ENCODE data around the gene RAI1.
"Not testable (repeated sequence)": the region's sequence is repeated elsewhere in the genome, so short reads cannot be mapped to it uniquely, and the experiment has no call there.

RAI1 gene

GRCh38 chr17:17668775-17669579, 12.3 kb upstream of the RAI1 start:
- H3K27ac Mint-ChIP-seq, result no peak overlapping the region
- peaks cover 14% of the 10 kb centered on the region for H3K4me1 Mint-ChIP-seq (ENCODE audit: low read depth)

GRCh38 chr17:17669580-17670235, 11.6 kb upstream of the RAI1 start:
- Mint-ChIP-seq H3K4me3 (no peak overlapping the region), H3K9me3 (no peaks in the 10 kb centered on the region), H3K36me3 (ENCODE audit: low read depth) (no peaks in the 10 kb centered on the region), H3K27me3 (peaks cover 10% of the 10 kb centered on the region), H3K27ac (no peak overlapping the region), H3K4me1 (ENCODE audit: low read depth) (peaks cover 14% of the 10 kb centered on the region)
- intact Hi-C loops (cut with micrococcal nuclease), result no loop called here

More at GRCh38 chr17:17668775-17669579, 12.3 kb upstream of the RAI1 start:
- no peaks in the 10 kb centered on the region for H3K9me3 Mint-ChIP-seq
- H3K36me3 Mint-ChIP-seq (ENCODE audit: low read depth), result no peaks in the 10 kb centered on the region
- H3K4me3 Mint-ChIP-seq, result no peak overlapping the region
- peaks cover 12% of the 10 kb centered on the region for H3K27me3 Mint-ChIP-seq
- intact Hi-C loops (cut with micrococcal nuclease), result no loop called here

- Mint-ChIP-seq H3K4me3 (no peak overlapping the region), H3K4me1 (ENCODE audit: low read depth) (peaks cover 14% of the 10 kb centered on the region), H3K9me3 (no peaks in the 10 kb centered on the region), H3K27ac (no peak overlapping the region), H3K36me3 (ENCODE audit: low read depth) (no peaks in the 10 kb centered on the region), H3K27me3 (peaks cover 9% of the 10 kb centered on the region)
- intact Hi-C loops (cut with micrococcal nuclease), result no loop called here
Observed at GRCh38 chr17:17670701-17671305, 10.5 kb upstream of the RAI1 start.

GRCh38 chr17:17671369-17672129, 9.7 kb upstream of the RAI1 start:
- peaks cover 21% of the 10 kb centered on the region for H3K4me1 Mint-ChIP-seq (ENCODE audit: low read depth)
- H3K9me3 Mint-ChIP-seq, result no peaks in the 10 kb centered on the region
- H3K4me3 Mint-ChIP-seq, result no peak overlapping the region
- H3K27me3 Mint-ChIP-seq, result peaks cover 13% of the 10 kb centered on the region
- no peak overlapping the region for H3K27ac Mint-ChIP-seq
- intact Hi-C loops (cut with micrococcal nuclease), result no loop called here
- no peaks in the 10 kb centered on the region for H3K36me3 Mint-ChIP-seq (ENCODE audit: low read depth)

- intact Hi-C loops (cut with micrococcal nuclease), result no loop called here
- H3K9me3 Mint-ChIP-seq, result no peaks in the 10 kb centered on the region
- peaks cover 23% of the 10 kb centered on the region for H3K4me1 Mint-ChIP-seq (ENCODE audit: low read depth)
- no peaks in the 10 kb centered on the region for H3K36me3 Mint-ChIP-seq (ENCODE audit: low read depth)
- H3K27ac Mint-ChIP-seq, result no peak overlapping the region
- H3K4me3 Mint-ChIP-seq, result no peak overlapping the region
- H3K27me3 Mint-ChIP-seq, result peaks cover 10% of the 10 kb centered on the region
Observed at GRCh38 chr17:17672453-17673368, 8.5 kb upstream of the RAI1 start.

GRCh38 chr17:17675416-17675815, 5.8 kb upstream of the RAI1 start:
- Mint-ChIP-seq H3K27me3 (peaks cover 15% of the 10 kb centered on the region), H3K9me3 (no peaks in the 10 kb centered on the region), H3K27ac (no peak overlapping the region), H3K4me1 (ENCODE audit: low read depth) (peaks cover 23% of the 10 kb centered on the region), H3K4me3 (no peak overlapping the region), H3K36me3 (ENCODE audit: low read depth) (no peaks in the 10 kb centered on the region)
- intact Hi-C loops (cut with micrococcal nuclease), result no loop called here

- H3K9me3 Mint-ChIP-seq, result no peaks in the 10 kb centered on the region
- intact Hi-C loops (cut with micrococcal nuclease), result no loop called here
- H3K27ac Mint-ChIP-seq, result no peak overlapping the region
- no peaks in the 10 kb centered on the region for H3K36me3 Mint-ChIP-seq (ENCODE audit: low read depth)
- peaks cover 19% of the 10 kb centered on the region for H3K27me3 Mint-ChIP-seq
- no peak overlapping the region for H3K4me3 Mint-ChIP-seq
- H3K4me1 Mint-ChIP-seq (ENCODE audit: low read depth), result peaks cover 28% of the 10 kb centered on the region
Observed at GRCh38 chr17:17675925-17676534, 5.2 kb upstream of the RAI1 start.

- intact Hi-C loops (cut with micrococcal nuclease), result no loop called here
- peaks cover 1% of the 10 kb centered on the region for H3K36me3 Mint-ChIP-seq (ENCODE audit: low read depth)
- peaks cover 16% of the 10 kb centered on the region for H3K27me3 Mint-ChIP-seq
- no peaks in the 10 kb centered on the region for H3K9me3 Mint-ChIP-seq
- H3K27ac Mint-ChIP-seq, result no peak overlapping the region
- peaks cover 28% of the 10 kb centered on the region for H3K4me1 Mint-ChIP-seq (ENCODE audit: low read depth)
- H3K4me3 Mint-ChIP-seq, result no peak overlapping the region
Observed at GRCh38 chr17:17676752-17677151, 4.5 kb upstream of the RAI1 start.

- H3K4me1 Mint-ChIP-seq (ENCODE audit: low read depth), result peaks cover 24% of the 10 kb centered on the region
- no peak overlapping the region for H3K27ac Mint-ChIP-seq
- peaks cover 7% of the 10 kb centered on the region for H3K36me3 Mint-ChIP-seq (ENCODE audit: low read depth)
Observed at GRCh38 chr17:17677299-17678040, 3.8 kb upstream of the RAI1 start.

GRCh38 chr17:17678063-17678699, 3.1 kb upstream of the RAI1 start:
- peaks cover 16% of the 10 kb centered on the region for H3K27me3 Mint-ChIP-seq
- intact Hi-C loops (cut with micrococcal nuclease); H3K36me3 Mint-ChIP-seq (ENCODE audit: low read depth); H3K9me3 Mint-ChIP-seq; H3K4me3 Mint-ChIP-seq; H3K27ac Mint-ChIP-seq: not testable (repeated sequence)
- H3K4me1 Mint-ChIP-seq (ENCODE audit: low read depth), result peaks cover 19% of the 10 kb centered on the region

More at GRCh38 chr17:17677299-17678040, 3.8 kb upstream of the RAI1 start:
- H3K27me3 Mint-ChIP-seq, result peaks cover 16% of the 10 kb centered on the region
- intact Hi-C loops (cut with micrococcal nuclease), result no loop called here
- H3K9me3 Mint-ChIP-seq, result no peaks in the 10 kb centered on the region
- H3K4me3 Mint-ChIP-seq, result no peak overlapping the region

- no peaks in the 10 kb centered on the region for H3K9me3 Mint-ChIP-seq
- no peak overlapping the region for H3K27ac Mint-ChIP-seq
- H3K36me3 Mint-ChIP-seq (ENCODE audit: low read depth), result peaks cover 7% of the 10 kb centered on the region
- H3K27me3 Mint-ChIP-seq, result peaks cover 16% of the 10 kb centered on the region
- intact Hi-C loops (cut with micrococcal nuclease), result no loop called here
- no peak overlapping the region for H3K4me3 Mint-ChIP-seq
- peaks cover 26% of the 10 kb centered on the region for H3K4me1 Mint-ChIP-seq (ENCODE audit: low read depth)
Observed at GRCh38 chr17:17679243-17679642, 2.0 kb upstream of the RAI1 start.

GRCh38 chr17:17679748-17680147, 1.5 kb upstream of the RAI1 start:
- H3K27ac Mint-ChIP-seq, result no peak overlapping the region
- peaks cover 30% of the 10 kb centered on the region for H3K4me1 Mint-ChIP-seq (ENCODE audit: low read depth)
- peaks cover 7% of the 10 kb centered on the region for H3K36me3 Mint-ChIP-seq (ENCODE audit: low read depth)
- intact Hi-C loops (cut with micrococcal nuclease), result loop anchor here (5.0 to 10.0 kb wide), 3 partner anchors 145 to 353 kb away; no protein-coding TSS in a partner anchor
- H3K4me3 Mint-ChIP-seq, result no peak overlapping the region
- H3K27me3 Mint-ChIP-seq, result peaks cover 16% of the 10 kb centered on the region
- H3K9me3 Mint-ChIP-seq, result no peaks in the 10 kb centered on the region

Data from dendritic cell treated with granulocyte-macrophage colony-stimulating factor and Interleukin-4, amounts not matched to agents 40 ng/mL and 50 ng/mL, for 4 days (primary cell).